ENCODE data around the gene PGC.

The PGC gene

DNA sequence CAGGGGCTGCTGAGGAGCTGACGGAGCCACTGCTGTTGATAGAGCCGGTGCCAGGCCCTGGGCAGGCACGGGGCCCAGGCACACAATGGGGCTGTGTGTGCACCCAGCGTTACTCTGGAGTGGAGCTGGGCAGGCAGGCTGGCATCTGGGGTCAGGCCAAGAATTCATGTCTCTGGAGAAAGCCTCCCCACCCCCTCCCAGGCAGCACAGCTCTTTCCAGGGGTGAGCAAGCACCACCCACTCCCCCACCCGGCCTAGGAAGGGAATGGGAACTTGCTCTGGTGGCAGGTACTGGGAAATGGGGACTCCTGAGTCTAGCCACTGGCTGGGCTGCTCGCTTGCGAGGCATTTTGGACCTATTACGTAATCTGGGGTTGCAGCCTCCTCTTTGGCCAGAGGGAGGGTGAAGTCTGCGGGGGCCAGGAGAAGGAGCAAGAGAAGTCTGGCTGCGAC, 34.5 kb downstream of the PGC start:
- no peak for TF ChIP-seq FOXP2 (optimal IDR thresholded peaks at IDR 0.05; ENCODE audit: borderline replicate concordance, extremely low read depth, extremely low read length, insufficient read depth)
- no peak for TF ChIP-seq SIN3A (IDR thresholded peaks at IDR 0.05; ENCODE audit: borderline replicate concordance, insufficient read depth, low read length)
- TF ChIP-seq POLR2AphosphoS5 (IDR thresholded peaks at IDR 0.05; ENCODE audit: low read depth, low read length), result no peak
- no peak for TF ChIP-seq REST (IDR thresholded peaks at IDR 0.05; ENCODE audit: insufficient read depth in 1 of 2, low read depth in 2 of 2, low read length in 2 of 2)
- no peak for TF ChIP-seq TAF1 (IDR thresholded peaks at IDR 0.05; ENCODE audit: borderline replicate concordance, insufficient read depth, low read length)

- no peak for TF ChIP-seq SIN3A (IDR thresholded peaks at IDR 0.05; ENCODE audit: borderline replicate concordance, insufficient read depth, low read length)
- TF ChIP-seq TAF1 (IDR thresholded peaks at IDR 0.05; ENCODE audit: borderline replicate concordance, insufficient read depth, low read length), result no peak
- no peak for TF ChIP-seq POLR2AphosphoS5 (IDR thresholded peaks at IDR 0.05; ENCODE audit: low read depth, low read length)
- TF ChIP-seq REST (IDR thresholded peaks at IDR 0.05; ENCODE audit: insufficient read depth in 1 of 2, low read depth in 2 of 2, low read length in 2 of 2), result no peak
- no peak for TF ChIP-seq FOXP2 (optimal IDR thresholded peaks at IDR 0.05; ENCODE audit: borderline replicate concordance, extremely low read depth, extremely low read length, insufficient read depth)
Observed at GRCh38 chr6:41711323-41712038, 35.7 kb downstream of the PGC start.

DNA sequence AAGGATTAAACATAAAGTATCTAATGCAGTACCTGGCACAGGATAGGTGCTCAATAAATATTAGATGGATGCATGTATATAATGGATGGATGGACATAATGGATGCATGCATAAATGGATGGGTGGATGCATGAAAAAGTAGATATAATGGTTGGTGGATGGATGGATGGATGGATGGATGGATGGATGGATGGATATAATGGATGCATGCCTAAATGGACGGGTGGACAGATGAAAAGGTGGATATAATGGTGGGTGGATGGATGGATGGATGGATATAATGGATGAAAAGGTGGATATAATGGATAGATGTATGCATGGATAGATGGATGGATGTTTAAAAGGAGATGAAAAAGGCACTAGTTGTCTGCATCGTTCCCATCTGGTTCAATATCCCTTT, 37.8 kb downstream of the PGC start:
- TF ChIP-seq POLR2AphosphoS5 (IDR thresholded peaks at IDR 0.05; ENCODE audit: low read depth, low read length) (no peak), FOXP2 (optimal IDR thresholded peaks at IDR 0.05; ENCODE audit: borderline replicate concordance, extremely low read depth, extremely low read length, insufficient read depth) (no peak), REST (IDR thresholded peaks at IDR 0.05; ENCODE audit: insufficient read depth in 1 of 2, low read depth in 2 of 2, low read length in 2 of 2) (no peak), SIN3A (IDR thresholded peaks at IDR 0.05; ENCODE audit: borderline replicate concordance, insufficient read depth, low read length) (no peak), TAF1 (IDR thresholded peaks at IDR 0.05; ENCODE audit: borderline replicate concordance, insufficient read depth, low read length) (no peak)

DNA sequence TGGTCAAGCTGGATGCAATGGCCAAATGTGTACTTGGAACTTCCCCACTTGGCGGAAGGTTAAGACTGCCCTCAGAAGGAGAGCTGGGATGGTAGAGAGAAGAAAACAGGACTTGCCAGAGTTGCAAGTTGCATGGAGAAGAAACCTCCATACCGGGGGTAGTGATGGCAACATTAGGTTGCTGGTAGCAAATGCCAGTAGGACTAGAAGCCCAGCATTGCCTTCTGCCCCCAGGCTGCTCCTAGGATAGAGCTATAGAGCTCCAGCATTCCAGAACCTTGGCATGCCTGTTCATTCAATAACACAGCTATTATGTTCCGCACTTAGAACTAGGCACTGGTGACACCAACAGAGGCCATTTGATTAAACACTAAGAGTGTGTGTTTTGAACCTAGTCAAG, 38.3 kb downstream of the PGC start:
- TF ChIP-seq TAF1 (IDR thresholded peaks at IDR 0.05; ENCODE audit: borderline replicate concordance, insufficient read depth, low read length) (no peak), FOXP2 (optimal IDR thresholded peaks at IDR 0.05; ENCODE audit: borderline replicate concordance, extremely low read depth, extremely low read length, insufficient read depth) (no peak), REST (IDR thresholded peaks at IDR 0.05; ENCODE audit: insufficient read depth in 1 of 2, low read depth in 2 of 2, low read length in 2 of 2) (no peak), POLR2AphosphoS5 (IDR thresholded peaks at IDR 0.05; ENCODE audit: low read depth, low read length) (no peak), SIN3A (IDR thresholded peaks at IDR 0.05; ENCODE audit: borderline replicate concordance, insufficient read depth, low read length) (no peak)

Data from PFSK-1 (cell line).